DOHH2 (cell line): ENCODE results near the gene CHD9.

ENCODE experiments used
- H3F3A ChIP-seq: fragments of 200-600 bp; sonication (generic), shearing (Covaris generic); 2 replicates; pipeline ENCODE4 v1.6.0; 2016; ENCODE audit warnings: antibody characterized with exemption, mild to moderate bottlenecking; ENCODE audit not compliant: control insufficient read depth, insufficient read depth
- H3K27ac ChIP-seq: fragments of 200-600 bp; sonication (generic); 2 replicates; pipeline ENCODE4 v1.5.1; 2014; ENCODE audit warnings: low read depth, mild to moderate bottlenecking, low read length, moderate library complexity
- H3K27me3 ChIP-seq: fragments of 200-600 bp; sonication (generic); 2 replicates; pipeline ENCODE4 v1.6.1; 2014; ENCODE audit warnings: mild to moderate bottlenecking, low read length, mixed read lengths; ENCODE audit not compliant: control insufficient read depth
- H3K36me3 ChIP-seq: fragments of 200-600 bp; sonication (generic); 2 replicates; pipeline ENCODE4 v1.6.1; 2014; ENCODE audit warnings: mild to moderate bottlenecking, low read length, moderate library complexity, mixed read lengths; ENCODE audit not compliant: control insufficient read depth
- H3K4me1 ChIP-seq: fragments of 200-600 bp; sonication (generic); 2 replicates; pipeline ENCODE4 v1.6.1; 2014; ENCODE audit warnings: mild to moderate bottlenecking, low read length, mixed read lengths; ENCODE audit not compliant: control insufficient read depth
- H3K4me2 ChIP-seq: fragments of 200-600 bp; sonication (generic); 2 replicates; pipeline ENCODE4 v1.6.0; 2014; ENCODE audit warnings: mild to moderate bottlenecking, low read length, moderate library complexity
- H3K4me3 ChIP-seq: fragments of 200-600 bp; sonication (generic); 2 replicates; pipeline ENCODE4 v1.5.1; 2014; ENCODE audit warnings: mild to moderate bottlenecking, low read length, mixed read lengths
- H3K79me2 ChIP-seq: fragments of 200-600 bp; sonication (generic); 2 replicates; pipeline ENCODE4 v1.6.1; 2014; ENCODE audit warnings: mild to moderate bottlenecking, low read length, mixed read lengths; ENCODE audit not compliant: control insufficient read depth
- H3K9me2 ChIP-seq: fragments of 200-600 bp; sonication (generic); replicated peaks from 2 replicates; pipeline ENCODE4 v1.6.1; 2014; ENCODE audit warnings: mild to moderate bottlenecking, low read length, mixed read lengths; ENCODE audit not compliant: control insufficient read depth
- H3K9me3 ChIP-seq: fragments of 200-600 bp; sonication (generic); 2 replicates; pipeline ENCODE4 v1.6.1; 2014; ENCODE audit warnings: antibody characterized with exemption, low read length, mixed read lengths; ENCODE audit not compliant: control insufficient read depth, insufficient read depth
- H4K20me1 ChIP-seq: fragments of 200-600 bp; sonication (generic); 2 replicates; pipeline ENCODE4 v1.6.0; 2014; ENCODE audit warnings: low read depth, mild to moderate bottlenecking, antibody characterized with exemption, low read length, moderate library complexity; ENCODE audit not compliant: control insufficient read depth, insufficient read depth
- EZH2phosphoT487 ChIP-seq: fragments of 200-600 bp; sonication (generic); IDR thresholded peaks from 2 replicates; pipeline ENCODE4 v1.6.1; 2017; ENCODE audit warnings: borderline replicate concordance, mild to moderate bottlenecking, antibody characterized with exemption, low read length, moderate library complexity, mixed read lengths
- TF ChIP-seq, protein P1 (sequence below): fragments of 200-600 bp; sonication (generic); IDR thresholded peaks from one replicate; pipeline ENCODE4 v1.5.1; 2014; ENCODE audit warnings: antibody characterized with exemption, mild to moderate bottlenecking, low read depth, low read length; ENCODE audit not compliant: poor library complexity, severe bottlenecking

Gene CHD9

DNA sequence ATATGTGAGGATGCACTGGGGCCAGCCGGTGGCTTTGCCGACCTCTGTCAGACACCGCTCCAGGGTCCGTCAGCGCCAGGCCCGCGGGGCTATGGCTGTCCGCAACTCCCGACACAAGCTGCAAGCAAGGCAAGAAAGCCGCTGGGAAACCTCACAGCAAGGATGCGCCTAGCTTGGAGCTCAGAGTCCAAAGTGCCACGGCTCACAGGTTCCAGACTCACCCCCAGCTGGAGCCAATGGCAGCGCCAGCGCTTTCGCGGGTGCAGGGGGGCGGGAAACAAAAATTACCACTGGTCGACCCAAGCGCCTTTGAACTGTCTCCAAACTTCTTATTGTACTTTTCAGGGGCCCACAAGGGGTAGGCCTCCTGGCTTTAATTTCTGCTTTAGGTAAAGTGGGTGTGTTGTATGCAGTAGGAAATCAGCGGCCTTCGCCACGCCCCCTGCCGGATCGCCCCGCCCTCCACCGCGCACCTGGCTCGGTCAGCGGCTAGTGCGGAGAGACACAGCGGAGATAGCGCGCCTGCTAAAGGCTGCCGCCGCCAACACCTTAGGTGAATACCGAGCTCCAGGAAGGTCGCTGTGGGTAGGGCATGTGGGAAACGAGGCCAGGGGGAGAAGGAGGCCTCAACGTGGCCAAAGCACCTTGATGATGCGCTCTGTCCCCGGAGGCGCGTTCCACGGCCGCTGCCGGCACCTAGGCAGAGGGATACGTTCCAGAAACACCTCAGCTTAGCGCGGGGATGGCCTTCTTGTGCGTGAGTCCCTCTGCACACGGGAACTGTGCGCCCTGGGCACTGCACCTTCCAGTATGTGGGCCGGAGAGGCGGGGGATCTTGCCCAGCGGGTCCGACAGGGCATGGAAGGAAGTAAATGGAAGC lies 318.4 kb downstream of the CHD9 start:
- no peaks in the 10 kb centered on the region for H3K79me2 ChIP-seq
- H3K9me2 ChIP-seq = no peaks in the 10 kb centered on the region
- no peak overlapping the region for H3K27ac ChIP-seq
- TF ChIP-seq, protein P1, sequence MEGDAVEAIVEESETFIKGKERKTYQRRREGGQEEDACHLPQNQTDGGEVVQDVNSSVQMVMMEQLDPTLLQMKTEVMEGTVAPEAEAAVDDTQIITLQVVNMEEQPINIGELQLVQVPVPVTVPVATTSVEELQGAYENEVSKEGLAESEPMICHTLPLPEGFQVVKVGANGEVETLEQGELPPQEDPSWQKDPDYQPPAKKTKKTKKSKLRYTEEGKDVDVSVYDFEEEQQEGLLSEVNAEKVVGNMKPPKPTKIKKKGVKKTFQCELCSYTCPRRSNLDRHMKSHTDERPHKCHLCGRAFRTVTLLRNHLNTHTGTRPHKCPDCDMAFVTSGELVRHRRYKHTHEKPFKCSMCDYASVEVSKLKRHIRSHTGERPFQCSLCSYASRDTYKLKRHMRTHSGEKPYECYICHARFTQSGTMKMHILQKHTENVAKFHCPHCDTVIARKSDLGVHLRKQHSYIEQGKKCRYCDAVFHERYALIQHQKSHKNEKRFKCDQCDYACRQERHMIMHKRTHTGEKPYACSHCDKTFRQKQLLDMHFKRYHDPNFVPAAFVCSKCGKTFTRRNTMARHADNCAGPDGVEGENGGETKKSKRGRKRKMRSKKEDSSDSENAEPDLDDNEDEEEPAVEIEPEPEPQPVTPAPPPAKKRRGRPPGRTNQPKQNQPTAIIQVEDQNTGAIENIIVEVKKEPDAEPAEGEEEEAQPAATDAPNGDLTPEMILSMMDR = no peak
- no peak for TF ChIP-seq EZH2phosphoT487
- no peaks in the 10 kb centered on the region for H4K20me1 ChIP-seq
- H3K9me3 ChIP-seq = no peaks in the 10 kb centered on the region
- no peaks in the 10 kb centered on the region for H3K36me3 ChIP-seq
- no peaks in the 10 kb centered on the region for H3F3A ChIP-seq
- H3K27me3 ChIP-seq = peaks cover 6% of the 10 kb centered on the region
- H3K4me3 ChIP-seq = no peak overlapping the region
- H3K4me1 ChIP-seq = no peaks in the 10 kb centered on the region
- no peak overlapping the region for H3K4me2 ChIP-seq

DNA sequence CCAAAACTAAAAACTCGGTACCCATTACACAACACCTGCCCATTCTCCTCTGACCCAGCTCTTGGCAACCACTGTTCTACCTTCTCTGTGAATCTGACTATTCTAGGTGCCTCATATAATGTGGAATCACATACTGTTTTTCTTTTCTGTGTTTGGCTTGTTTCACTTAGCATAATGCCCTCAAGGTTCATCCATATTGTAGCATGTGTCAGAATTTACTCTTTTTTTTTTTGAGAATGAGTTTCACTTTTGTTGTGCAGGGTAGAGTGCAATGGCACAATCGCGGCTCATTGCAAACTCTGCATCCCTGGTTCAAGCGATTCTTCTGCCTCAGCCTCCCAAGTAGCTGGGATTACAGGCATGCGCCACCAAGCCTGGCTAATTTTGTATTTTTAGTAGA lies 320.0 kb downstream of the CHD9 start:
- TF ChIP-seq, protein P1 = no peak
- no peak for TF ChIP-seq EZH2phosphoT487
- H3K4me2 ChIP-seq = no peak overlapping the region
- peaks cover 6% of the 10 kb centered on the region for H3K27me3 ChIP-seq
- H3K4me3 ChIP-seq = no peak overlapping the region
- H3K9me2 ChIP-seq = no peaks in the 10 kb centered on the region
- no peak overlapping the region for H3K27ac ChIP-seq
- no peaks in the 10 kb centered on the region for H4K20me1 ChIP-seq
- H3F3A ChIP-seq = no peaks in the 10 kb centered on the region
- H3K79me2 ChIP-seq = no peaks in the 10 kb centered on the region
- no peaks in the 10 kb centered on the region for H3K36me3 ChIP-seq
- no peaks in the 10 kb centered on the region for H3K9me3 ChIP-seq
- H3K4me1 ChIP-seq = no peaks in the 10 kb centered on the region

DNA sequence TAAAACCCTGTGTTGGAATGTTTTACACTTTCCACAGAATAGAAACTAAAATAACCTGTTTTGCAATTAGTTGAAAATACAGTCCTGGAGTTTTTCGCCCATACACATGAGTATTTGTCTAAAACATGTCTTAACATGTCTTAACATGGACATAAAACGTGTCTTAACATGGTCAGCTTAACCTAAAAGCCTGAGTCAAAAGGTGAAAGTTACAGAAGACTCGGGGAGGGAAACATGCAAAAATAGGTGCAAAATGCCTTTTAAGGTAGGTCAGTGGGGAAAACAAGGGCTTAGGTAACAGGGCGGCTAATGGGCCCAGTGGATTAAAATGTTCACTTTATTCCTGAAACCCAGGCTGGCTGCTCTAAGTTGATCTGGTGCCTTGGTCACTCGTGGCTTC lies 323.3 kb downstream of the CHD9 start:
- H3F3A ChIP-seq = no peaks in the 10 kb centered on the region
- TF ChIP-seq, protein P1 = no peak
- no peak for TF ChIP-seq EZH2phosphoT487
- no peak overlapping the region for H3K4me2 ChIP-seq
- no peaks in the 10 kb centered on the region for H3K4me1 ChIP-seq
- H3K9me2 ChIP-seq = no peaks in the 10 kb centered on the region
- no peaks in the 10 kb centered on the region for H4K20me1 ChIP-seq
- no peak overlapping the region for H3K27ac ChIP-seq
- H3K9me3 ChIP-seq = no peaks in the 10 kb centered on the region
- no peaks in the 10 kb centered on the region for H3K79me2 ChIP-seq
- no peaks in the 10 kb centered on the region for H3K27me3 ChIP-seq
- no peaks in the 10 kb centered on the region for H3K36me3 ChIP-seq
- H3K4me3 ChIP-seq = no peak overlapping the region
